CD4-positive, alpha-beta T cell treated with Interleukin-12 subunit alpha and Interleukin-12 subunit beta, for 1 hour (primary cell): ENCODE data around the gene HLA-DMB.
A peak's percentile ranks its signal among the peaks of the same experiment; 100 is the strongest.

Source experiments
- DNase-seq: peaks from one replicate; pipeline ENCODE4 v3.0.0-alpha.2; 2020

Gene HLA-DMB

DNA sequence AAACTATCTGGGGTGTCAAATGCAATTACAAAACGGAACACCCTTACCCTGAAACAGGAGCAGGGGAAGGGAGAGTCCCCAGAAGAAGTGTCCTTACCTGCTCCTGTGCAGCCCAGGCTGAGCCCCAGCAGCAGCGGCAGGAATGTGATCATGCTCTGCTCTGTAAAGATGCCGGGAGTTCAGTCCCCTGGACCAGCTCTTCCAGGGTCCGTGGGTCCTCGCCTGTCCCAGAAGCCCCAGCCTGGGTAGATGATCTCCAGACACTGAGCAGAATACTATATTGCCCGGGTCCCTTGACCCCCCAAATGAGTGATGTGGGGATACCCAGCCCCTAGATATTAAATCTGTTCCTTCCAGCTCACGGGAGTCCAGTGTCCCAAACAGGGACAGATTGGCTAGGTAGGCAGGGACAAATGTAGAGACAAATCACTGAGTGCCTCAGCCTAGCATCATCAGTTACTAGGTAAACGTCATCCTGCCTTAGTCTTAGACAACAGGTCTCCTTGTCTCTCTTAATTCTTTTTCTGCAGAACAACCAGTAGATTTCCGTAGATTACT, at the start of gene HLA-DMB:
HLA-DMB (minus strand) TSS at position 373 of the 558 bp plus-strand sequence; CDS start at position 152, 221 bp downstream.
- DNase-seq, result peak; percentile 82

DNA sequence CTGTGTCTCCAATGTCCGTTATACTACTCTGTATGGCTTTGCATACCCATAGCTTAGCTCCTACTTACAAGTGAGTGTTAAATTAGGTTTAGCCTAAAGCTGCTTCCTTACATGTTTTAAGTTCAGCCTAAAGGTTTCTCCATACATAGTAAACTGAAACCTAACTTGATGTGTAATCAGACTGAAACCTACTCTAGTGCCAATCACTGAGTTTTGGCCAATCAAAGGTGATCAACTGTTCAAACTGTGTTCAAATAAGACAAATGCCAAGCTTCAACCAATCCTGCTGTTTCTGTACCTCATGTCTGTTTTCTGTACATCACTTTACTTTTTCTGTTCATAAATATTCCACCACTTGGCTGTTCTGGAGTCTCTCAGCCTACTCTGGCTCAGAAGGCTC, 48.5 kb upstream of the HLA-DMB start:
- no peak for DNase-seq

GRCh38 chr6:32984622-32985389, 44.0 kb upstream of the HLA-DMB start:
- DNase-seq, result peak; percentile 90

DNA sequence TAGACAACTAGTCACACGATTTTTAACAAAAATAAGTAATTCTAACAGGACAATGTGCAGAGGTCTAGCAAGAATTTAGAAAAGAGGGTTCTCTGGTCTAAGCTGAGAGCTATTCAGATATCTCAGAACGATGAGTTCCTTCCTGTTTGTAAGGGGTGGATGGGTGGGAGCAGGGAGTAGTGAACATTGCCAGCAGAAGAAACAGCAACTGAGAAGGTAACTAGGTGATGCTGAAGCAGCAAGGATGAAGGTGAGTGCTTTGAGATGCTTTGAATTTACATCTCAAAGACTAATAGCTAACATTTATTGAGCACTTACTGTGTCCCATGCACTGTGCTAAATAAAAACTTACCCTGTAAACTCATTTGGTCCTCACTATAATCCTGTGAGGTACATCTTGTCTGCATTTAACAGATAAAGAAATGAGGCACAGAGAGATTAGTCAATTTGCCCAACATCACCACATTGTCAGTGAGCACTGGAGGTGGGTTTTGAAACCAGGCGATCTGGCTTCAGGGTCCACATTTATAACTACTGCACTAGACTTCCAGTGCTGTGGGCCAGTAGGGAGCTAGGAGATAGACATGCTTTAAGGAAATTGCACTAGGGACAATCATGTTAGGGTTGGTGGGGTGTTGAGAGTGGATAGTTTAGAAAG, 43.3 kb upstream of the HLA-DMB start:
- DNase-seq, result no peak

DNA sequence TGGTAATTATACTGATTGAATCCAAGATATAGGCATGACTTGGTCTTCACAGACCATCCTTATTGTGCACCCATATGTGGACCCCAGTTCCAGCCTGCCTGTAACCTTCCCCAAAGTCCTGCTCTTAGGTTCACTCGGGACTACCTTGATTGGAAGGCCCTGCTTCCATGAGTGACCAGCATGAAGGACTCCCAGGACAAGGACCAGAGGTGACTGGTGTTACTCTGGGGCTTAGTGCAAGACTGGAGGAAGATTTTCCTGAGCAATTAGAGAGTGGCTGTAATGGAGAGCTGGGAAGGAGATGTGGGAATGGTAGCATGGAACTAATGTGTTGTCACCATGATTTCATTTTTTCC, 42.6 kb upstream of the HLA-DMB start:
- DNase-seq, result no peak

DNA sequence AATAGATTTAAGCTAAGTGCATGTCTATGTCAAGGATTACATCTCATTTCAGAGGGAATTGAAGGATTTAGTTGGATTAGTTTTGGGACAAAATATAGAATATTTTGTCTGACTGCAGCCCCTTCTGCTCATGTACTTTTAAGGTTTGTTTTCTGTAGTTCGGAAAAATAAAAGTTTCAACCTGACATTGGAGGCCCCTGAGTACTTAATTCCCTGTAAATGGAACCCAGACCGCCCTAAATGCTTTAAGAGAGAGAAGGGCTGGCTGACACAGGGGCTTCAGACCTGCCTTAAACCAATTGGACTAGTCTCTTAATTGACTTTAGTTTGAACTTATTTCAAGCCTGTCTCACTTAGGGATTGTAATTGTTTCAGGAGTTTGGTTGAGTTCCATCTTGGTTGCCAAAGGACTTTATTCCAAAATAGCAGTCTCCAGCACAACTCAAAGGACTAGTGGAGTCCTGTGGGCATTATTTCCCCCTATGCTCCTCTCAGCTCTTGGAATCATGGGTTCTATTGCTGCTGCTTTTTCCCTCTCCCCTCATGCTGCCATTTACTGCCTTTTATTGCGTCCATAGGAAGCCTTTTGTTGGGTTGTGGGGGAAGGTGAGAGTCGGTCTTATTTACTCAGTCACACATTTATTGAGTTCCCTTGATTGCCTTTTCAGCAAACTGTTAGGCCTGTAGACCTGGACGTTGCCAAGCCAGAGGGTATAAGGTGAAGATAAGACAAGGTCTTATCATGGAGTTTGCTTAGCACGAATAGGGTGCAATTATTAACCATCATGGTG, 42.1 kb upstream of the HLA-DMB start:
- no peak for DNase-seq

- no peak for DNase-seq
Observed at GRCh38 chr6:32982084-32982701, 41.4 kb upstream of the HLA-DMB start.

DNA sequence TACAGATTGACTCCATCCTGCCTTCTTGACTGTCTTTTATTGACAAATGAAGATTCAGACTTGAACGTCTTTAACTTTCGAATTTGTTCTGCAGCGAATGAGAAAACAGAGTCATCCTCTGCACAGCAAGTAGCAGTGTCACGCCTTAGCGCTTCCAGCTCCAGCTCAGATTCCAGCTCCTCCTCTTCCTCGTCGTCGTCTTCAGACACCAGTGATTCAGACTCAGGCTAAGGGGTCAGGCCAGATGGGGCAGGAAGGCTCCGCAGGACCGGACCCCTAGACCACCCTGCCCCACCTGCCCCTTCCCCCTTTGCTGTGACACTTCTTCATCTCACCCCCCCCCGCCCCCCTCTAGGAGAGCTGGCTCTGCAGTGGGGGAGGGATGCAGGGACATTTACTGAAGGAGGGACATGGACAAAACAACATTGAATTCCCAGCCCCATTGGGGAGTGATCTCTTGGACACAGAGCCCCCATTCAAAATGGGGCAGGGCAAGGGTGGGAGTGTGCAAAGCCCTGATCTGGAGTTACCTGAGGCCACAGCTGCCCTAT, 39.7 kb upstream of the HLA-DMB start:
- DNase-seq, result no peak

DNA sequence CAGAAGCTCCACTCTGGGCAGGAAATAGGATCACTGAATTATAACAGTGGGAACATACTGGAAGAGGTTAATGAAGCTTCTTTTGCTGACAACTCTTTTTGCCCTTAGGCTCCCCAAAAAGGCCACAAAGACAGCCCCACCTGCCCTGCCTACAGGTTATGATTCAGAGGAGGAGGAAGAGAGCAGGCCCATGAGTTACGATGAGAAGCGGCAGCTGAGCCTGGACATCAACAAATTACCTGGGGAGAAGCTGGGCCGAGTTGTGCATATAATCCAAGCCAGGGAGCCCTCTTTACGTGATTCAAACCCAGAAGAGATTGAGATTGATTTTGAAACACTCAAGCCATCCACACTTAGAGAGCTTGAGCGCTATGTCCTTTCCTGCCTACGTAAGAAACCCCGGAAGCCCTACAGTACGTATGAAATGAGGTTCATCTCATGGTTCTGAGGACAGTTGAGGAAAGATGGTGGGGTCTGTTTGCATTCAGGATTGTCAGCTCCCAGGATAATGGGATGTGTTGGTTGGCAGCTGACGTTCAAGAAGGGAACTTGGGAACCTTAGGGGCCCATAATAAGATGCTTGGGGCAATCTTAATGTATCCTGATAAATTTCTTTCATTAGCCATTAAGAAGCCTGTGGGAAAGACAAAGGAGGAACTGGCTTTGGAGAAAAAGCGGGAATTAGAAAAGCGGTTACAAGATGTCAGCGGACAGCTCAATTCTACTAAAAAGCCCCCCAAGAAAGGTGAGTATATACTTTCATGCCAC, 39.1 kb upstream of the HLA-DMB start:
- no peak for DNase-seq

DNA sequence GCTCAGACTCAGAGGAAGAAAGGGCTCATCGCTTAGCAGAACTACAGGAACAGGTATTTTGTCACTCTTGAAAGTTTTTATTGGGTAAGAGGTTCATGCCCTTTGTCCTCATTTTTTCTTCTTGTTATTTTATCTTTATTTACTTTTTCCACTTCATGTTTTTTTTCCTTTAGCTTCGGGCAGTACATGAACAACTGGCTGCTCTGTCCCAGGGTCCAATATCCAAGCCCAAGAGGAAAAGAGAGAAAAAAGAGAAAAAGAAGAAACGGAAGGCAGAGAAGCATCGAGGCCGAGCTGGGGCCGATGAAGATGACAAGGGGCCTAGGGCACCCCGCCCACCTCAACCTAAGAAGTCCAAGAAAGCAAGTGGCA, 37.1 kb upstream of the HLA-DMB start:
- no peak for DNase-seq

GRCh38 chr6:32977272-32977952, 36.6 kb upstream of the HLA-DMB start:
- DNase-seq, result no peak

DNA sequence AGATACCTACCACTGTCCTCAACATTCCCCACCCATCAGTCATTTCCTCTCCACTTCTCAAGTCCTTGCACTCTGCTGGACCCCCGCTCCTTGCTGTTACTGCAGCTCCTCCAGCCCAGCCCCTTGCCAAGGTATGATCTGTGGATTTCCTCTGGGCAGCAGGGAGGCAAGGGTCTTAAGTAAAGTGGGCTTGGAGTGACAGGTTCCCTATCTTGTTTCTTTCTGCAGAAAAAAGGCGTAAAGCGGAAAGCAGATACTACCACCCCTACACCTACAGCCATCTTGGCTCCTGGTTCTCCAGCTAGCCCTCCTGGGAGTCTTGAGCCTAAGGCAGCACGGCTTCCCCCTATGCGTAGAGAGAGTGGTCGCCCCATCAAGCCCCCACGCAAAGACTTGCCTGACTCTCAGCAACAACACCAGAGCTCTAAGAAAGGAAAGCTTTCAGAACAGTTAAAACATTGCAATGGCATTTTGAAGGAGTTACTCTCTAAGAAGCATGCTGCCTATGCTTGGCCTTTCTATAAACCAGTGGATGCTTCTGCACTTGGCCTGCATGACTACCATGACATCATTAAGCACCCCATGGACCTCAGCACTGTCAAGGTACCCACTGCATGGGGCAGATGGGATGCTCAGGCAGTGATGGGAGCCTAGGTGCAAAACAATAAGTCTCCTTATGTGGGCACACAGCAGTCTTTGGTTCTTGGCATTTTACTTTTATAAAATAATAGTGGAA, 35.7 kb upstream of the HLA-DMB start:
- no peak for DNase-seq

- DNase-seq, result no peak
Observed at GRCh38 chr6:32975886-32976285, 35.1 kb upstream of the HLA-DMB start.

DNA sequence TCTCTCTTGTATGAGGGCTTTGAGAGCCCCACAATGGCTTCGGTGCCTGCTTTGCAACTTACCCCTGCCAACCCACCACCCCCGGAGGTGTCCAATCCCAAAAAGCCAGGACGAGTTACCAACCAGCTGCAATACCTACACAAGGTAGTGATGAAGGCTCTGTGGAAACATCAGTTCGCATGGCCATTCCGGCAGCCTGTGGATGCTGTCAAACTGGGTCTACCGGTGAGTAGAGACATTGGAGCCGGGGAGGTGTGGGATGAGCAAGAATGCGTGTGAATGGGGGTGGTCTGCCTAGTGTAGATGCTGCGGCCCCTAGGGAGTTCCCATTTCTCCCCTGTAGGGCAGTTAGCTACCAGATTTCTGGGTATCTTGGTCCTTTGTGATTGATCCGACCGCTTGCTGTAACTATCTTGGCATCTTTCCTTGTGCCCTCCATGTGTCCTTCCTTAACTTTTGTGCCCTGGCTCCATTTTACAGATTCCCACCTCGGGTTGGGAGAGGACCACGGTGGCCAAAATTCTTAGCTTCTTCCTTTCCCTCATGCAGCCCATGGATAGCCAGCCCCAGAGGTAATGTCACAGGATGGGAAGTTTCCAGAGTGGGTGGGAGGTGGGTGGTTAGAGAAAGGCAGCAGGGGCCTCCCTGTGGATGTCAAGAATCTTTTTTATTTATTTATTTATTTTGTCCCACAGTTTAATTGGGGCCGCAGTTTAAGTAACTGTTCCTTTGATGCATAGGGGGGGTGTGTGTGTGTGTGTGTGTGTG, 33.9 kb upstream of the HLA-DMB start:
- no peak for DNase-seq

DNA sequence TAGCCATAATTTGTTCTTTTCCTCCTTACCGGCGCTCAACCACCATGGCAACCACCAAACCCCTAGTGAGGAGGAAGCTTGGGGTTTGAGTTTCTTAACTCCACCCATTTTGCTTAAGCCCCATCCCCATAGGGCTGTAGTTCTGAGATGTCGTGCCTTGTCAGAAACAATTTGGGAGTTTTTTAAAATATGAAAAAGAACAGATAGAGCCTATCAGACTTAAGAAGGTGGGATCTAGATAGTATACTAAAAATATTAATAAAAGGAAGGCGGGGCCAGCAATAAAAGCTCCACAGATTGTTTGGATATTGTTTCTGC, 33.1 kb upstream of the HLA-DMB start:
- DNase-seq, result peak; percentile 62

DNA sequence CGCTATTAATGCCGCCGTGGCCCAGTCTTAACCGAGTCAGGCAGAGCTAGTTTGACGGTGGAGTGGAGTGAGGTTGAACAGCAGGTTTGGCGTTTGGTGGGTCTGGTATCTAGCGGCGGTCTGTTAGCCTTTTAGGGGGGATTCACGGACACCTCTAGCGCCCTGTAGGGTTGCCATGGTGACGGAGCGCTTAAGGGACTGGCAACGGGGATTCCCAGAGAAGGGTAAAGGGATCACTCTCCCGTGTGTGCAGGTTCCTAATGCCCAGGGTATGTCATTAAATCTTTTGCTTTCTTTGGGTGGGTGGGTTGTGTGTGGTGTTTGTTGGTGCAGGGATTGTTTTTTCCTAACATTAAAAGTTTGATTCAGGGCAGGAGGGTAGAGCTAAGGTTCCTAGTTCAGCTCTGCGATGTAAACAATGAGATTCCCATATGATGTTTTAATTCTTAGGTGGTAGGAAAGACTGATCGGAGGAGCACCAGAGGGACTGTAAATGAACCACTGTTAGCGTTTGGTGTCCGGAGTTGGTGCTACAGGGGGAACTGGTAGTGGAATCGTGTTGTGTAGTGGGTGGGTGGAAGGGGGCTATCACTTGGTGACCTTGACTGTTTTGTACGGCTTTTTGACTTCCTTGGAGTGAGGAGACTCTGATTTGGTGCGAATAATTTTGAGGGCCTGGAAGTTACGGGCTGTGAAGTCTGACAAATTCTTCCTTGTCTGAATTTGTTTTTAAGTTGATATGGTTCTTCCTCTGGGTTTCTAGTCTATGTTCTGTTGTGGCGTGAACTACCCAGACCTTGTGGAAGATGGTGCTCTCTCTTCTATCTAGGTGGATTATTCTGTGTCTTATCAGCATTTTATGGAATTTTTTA, 32.6 kb upstream of the HLA-DMB start:
- peak; percentile 79 for DNase-seq

- no peak for DNase-seq
Observed at GRCh38 chr6:32972353-32973143, 31.7 kb upstream of the HLA-DMB start.
